ENCODE data around the gene GATB.

DNA sequence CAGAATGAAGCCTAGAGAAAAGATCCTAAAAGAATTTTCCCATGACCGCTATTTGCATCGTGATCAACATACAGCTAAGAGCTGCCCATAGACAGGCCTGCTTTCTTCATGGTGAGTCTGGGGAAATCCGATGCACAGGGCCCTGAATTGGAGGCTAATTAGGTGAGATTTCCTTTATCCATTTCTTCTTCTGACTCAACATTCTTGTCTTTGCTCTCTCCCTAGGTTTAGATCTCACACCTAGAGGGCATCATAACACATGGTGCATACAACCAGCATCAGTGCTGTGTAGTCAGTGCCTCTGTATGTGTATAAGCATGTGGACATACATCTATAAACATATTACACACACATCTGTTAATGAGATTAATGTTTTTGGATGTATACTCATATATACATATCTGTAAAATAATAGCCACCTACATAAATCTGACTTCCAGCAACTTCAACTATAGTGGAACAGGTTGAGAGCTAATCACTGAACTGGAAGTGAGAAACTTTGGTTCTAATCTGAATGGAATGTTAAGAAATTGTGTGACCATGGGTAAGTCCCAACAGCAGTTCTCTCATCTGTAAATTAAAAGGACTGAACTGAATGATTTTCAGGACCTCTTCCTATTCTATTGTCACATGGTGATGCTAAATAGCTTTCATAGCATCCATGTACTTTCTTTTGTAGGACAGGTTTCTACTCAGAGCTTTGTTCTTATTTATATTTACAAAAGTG lies 17.5 kb downstream of the GATB start:
- TF ChIP-seq, protein P1, sequence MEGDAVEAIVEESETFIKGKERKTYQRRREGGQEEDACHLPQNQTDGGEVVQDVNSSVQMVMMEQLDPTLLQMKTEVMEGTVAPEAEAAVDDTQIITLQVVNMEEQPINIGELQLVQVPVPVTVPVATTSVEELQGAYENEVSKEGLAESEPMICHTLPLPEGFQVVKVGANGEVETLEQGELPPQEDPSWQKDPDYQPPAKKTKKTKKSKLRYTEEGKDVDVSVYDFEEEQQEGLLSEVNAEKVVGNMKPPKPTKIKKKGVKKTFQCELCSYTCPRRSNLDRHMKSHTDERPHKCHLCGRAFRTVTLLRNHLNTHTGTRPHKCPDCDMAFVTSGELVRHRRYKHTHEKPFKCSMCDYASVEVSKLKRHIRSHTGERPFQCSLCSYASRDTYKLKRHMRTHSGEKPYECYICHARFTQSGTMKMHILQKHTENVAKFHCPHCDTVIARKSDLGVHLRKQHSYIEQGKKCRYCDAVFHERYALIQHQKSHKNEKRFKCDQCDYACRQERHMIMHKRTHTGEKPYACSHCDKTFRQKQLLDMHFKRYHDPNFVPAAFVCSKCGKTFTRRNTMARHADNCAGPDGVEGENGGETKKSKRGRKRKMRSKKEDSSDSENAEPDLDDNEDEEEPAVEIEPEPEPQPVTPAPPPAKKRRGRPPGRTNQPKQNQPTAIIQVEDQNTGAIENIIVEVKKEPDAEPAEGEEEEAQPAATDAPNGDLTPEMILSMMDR (IDR thresholded peaks at IDR 0.05) = no peak
- no peak for TF ChIP-seq POLR2A (IDR thresholded peaks at IDR 0.05)
- no peak for TF ChIP-seq EP300 (IDR thresholded peaks at IDR 0.05)

Data from tibial nerve (tissue), 4 donors.